Hippocampal formation (tissue), 2 donors: ENCODE measurements around the gene VCPKMT.

Experiments
- DNase-seq, 2 donors: peaks; one replicate each; lab custom pipeline; 2025; lab: John Stamatoyannopoulos, UW

VCPKMT gene

GRCh38 chr14:50067723-50068495 lies 48.5 kb downstream of the VCPKMT start:
- DNase-seq: no peak

- no peak for DNase-seq
Observed at GRCh38 chr14:50065583-50065982, 50.8 kb downstream of the VCPKMT start.

- no peak for DNase-seq
Observed at GRCh38 chr14:50064993-50065392, 51.4 kb downstream of the VCPKMT start.

- no peak for DNase-seq
Observed at GRCh38 chr14:50063876-50064420, 52.4 kb downstream of the VCPKMT start.

- no peak for DNase-seq
Observed at GRCh38 chr14:50062438-50063085, 53.8 kb downstream of the VCPKMT start.

- DNase-seq: no peak
Observed at GRCh38 chr14:50061664-50062437, 54.5 kb downstream of the VCPKMT start.

- no peak for DNase-seq
Observed at GRCh38 chr14:50060871-50061663, 55.3 kb downstream of the VCPKMT start.

GRCh38 chr14:50059763-50060616 lies 56.4 kb downstream of the VCPKMT start:
- no peak for DNase-seq
